CD4-positive, alpha-beta T cell (primary cell): ENCODE results near the gene PLXNB3. TPM values are rescaled to one million over a fixed set of nuclear protein-coding genes. Genes with fewer than 3 reads are reported as not detected.
A peak's percentile ranks its signal among the peaks of the same experiment; 100 is the strongest.

ENCODE experiments used
- ATAC-seq: fragments of 200-7000 bp; cut with Tn5 transposase; one replicate; pipeline ENCODE4 v1.10.0; 2022; ENCODE audit warnings: mild to moderate bottlenecking; ENCODE audit not compliant: poor library complexity
- CTCF ChIA-PET: fragments of 350-600 bp; sonication (Branson Sonifier 250); formaldehyde crosslinking; loops from one replicate; lab custom pipeline; 2021; ENCODE audit warnings: antibody characterized with exemption, inconsistent platforms; lab: Charles Lee
- POLR2A ChIA-PET: fragments of 350-600 bp; sonication (Branson Sonifier 250); formaldehyde crosslinking; loops from one replicate; lab custom pipeline; 2021; ENCODE audit warnings: antibody characterized with exemption, inconsistent platforms; lab: Charles Lee
- DNase-seq, 14 experiments: peaks; one replicate each; pipeline ENCODE4 v3.0.0-alpha.2; 2013 to 2020; ENCODE audit warnings: mixed read lengths in 2 of 14
- H3K27ac ChIP-seq, 2 donors: one replicate each; pipeline versions ENCODE4 v1.5.1 to v1.7.0; 2013; ENCODE audit warnings: low read length in 2 of 2, low read depth in 1 of 2, mild to moderate bottlenecking in 1 of 2
- H3K27me3 ChIP-seq, 2 experiments: 1 replicate in 1 of 2; 2 replicates in 1 of 2; pipeline versions ENCODE4 v1.6.1 to v1.7.0; 2013; ENCODE audit warnings: low read length in 2 of 2, control low read depth in 1 of 2, mild to moderate bottlenecking in 1 of 2, moderate library complexity in 1 of 2; ENCODE audit not compliant: insufficient read depth in 2 of 2, control insufficient read depth in 1 of 2
- H3K36me3 ChIP-seq: one replicate; pipeline ENCODE4 v1.6.1; 2013; ENCODE audit warnings: low read length, control low read depth; ENCODE audit not compliant: insufficient read depth
- H3K4me1 ChIP-seq: one replicate; pipeline ENCODE4 v1.6.1; 2013; ENCODE audit warnings: low read length, control low read depth; ENCODE audit not compliant: insufficient read depth
- H3K4me3 ChIP-seq: one replicate; pipeline ENCODE4 v1.5.1; 2013; ENCODE audit warnings: mild to moderate bottlenecking, low read length, moderate library complexity
- H3K9me3 ChIP-seq, 2 experiments: 1 replicate in 1 of 2; 2 replicates in 1 of 2; pipeline versions ENCODE4 v1.6.1 to v1.7.0; 2013; ENCODE audit warnings: low read length in 2 of 2, mild to moderate bottlenecking in 2 of 2, control low read depth in 1 of 2, moderate library complexity in 1 of 2; ENCODE audit not compliant: control insufficient read depth in 1 of 2, insufficient read depth in 1 of 2
- H3K27ac Mint-ChIP-seq: one replicate; pipeline ENCODE4 v1.8.0; 2020; ENCODE audit warnings: mixed read lengths
- H3K27me3 Mint-ChIP-seq: one replicate; pipeline ENCODE4 v1.8.0; 2021; ENCODE audit warnings: mixed read lengths
- H3K36me3 Mint-ChIP-seq: one replicate; pipeline ENCODE4 v1.8.0; 2021; ENCODE audit warnings: low read depth, mixed read lengths
- H3K4me1 Mint-ChIP-seq: one replicate; pipeline ENCODE4 v1.8.0; 2021; ENCODE audit warnings: low read depth, mixed read lengths
- H3K4me3 Mint-ChIP-seq: one replicate; pipeline ENCODE4 v1.8.0; 2020; ENCODE audit warnings: mild to moderate bottlenecking, mixed read lengths
- H3K9me3 Mint-ChIP-seq: one replicate; pipeline ENCODE4 v1.8.0; 2020; ENCODE audit warnings: mixed read lengths
- intact Hi-C, 2 experiments: fragments of 100-400 bp; cut with DNase I in 1 of 2; cut with micrococcal nuclease in 1 of 2; formaldehyde crosslinking; loops; one replicate each; pipeline versions ENCODE4 v1.15.1 to v1.9.0; 2023 to 2025; cut with DNase I, micrococcal nuclease
- total RNA-seq, 174 experiments: library from RNA in 2 of 174; stranded (reverse) in 2 of 174; gene quantifications; one replicate each; pipeline ENCODE4 v1.2.3 and lab custom pipeline; 2021 to 2026
- TF ChIP-seq, protein P1 (sequence below): fragments of 200-600 bp; IDR thresholded peaks from one replicate; pipeline ENCODE4 v1.8.0; 2022; ENCODE audit warnings: antibody characterized with exemption, mild to moderate bottlenecking

The PLXNB3 gene
- total RNA-seq, 2 experiments from 2014 or later = not detected

DNA sequence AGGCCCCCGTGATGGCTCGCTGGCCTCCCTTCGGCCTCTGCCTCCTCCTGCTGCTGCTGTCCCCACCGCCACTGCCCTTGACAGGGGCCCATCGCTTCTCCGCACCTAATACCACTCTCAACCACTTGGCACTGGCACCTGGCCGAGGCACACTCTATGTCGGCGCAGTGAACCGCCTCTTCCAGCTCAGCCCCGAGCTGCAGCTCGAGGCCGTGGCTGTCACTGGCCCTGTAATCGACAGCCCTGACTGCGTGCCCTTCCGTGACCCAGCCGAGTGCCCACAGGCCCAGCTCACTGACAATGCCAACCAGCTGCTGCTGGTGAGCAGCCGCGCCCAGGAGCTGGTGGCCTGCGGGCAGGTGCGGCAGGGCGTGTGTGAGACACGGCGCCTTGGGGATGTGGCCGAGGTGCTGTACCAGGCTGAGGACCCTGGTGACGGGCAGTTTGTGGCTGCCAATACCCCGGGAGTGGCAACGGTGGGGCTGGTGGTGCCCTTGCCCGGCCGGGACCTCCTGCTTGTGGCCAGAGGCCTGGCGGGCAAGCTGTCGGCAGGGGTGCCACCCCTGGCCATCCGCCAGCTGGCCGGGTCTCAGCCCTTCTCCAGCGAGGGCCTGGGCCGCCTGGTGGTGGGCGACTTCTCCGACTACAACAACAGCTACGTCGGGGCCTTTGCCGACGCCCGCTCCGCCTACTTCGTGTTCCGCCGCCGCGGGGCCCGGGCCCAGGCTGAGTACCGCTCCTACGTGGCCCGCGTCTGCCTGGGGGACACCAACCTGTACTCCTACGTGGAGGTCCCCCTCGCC lies 3.0 kb downstream of the PLXNB3 start:
- no peaks in the 10 kb centered on the region for H3K27me3 ChIP-seq
- ChIA-PET CTCF (interaction anchor here (1.0 kb wide), 1 partner anchor 180 kb away, joined by 3 read pairs; no protein-coding TSS in a partner anchor), POLR2A (no interaction called here)
- TF ChIP-seq, protein P1, sequence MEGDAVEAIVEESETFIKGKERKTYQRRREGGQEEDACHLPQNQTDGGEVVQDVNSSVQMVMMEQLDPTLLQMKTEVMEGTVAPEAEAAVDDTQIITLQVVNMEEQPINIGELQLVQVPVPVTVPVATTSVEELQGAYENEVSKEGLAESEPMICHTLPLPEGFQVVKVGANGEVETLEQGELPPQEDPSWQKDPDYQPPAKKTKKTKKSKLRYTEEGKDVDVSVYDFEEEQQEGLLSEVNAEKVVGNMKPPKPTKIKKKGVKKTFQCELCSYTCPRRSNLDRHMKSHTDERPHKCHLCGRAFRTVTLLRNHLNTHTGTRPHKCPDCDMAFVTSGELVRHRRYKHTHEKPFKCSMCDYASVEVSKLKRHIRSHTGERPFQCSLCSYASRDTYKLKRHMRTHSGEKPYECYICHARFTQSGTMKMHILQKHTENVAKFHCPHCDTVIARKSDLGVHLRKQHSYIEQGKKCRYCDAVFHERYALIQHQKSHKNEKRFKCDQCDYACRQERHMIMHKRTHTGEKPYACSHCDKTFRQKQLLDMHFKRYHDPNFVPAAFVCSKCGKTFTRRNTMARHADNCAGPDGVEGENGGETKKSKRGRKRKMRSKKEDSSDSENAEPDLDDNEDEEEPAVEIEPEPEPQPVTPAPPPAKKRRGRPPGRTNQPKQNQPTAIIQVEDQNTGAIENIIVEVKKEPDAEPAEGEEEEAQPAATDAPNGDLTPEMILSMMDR = no peak
- H3K36me3 ChIP-seq = no peaks in the 10 kb centered on the region
- H3K4me1 Mint-ChIP-seq = peaks cover 4% of the 10 kb centered on the region
- intact Hi-C loops = loop anchor here in 1 of 2 experiments (10.0 kb wide), 1 partner anchor 118 kb away; the partner anchor contains the start of gene L1CAM
- no peak overlapping the region for H3K4me3 ChIP-seq
- no peak overlapping the region for H3K4me3 Mint-ChIP-seq
- ATAC-seq = no peak
- H3K36me3 Mint-ChIP-seq = no peaks in the 10 kb centered on the region
- no peaks in the 10 kb centered on the region for H3K9me3 Mint-ChIP-seq
- H3K4me1 ChIP-seq = peaks cover 9% of the 10 kb centered on the region
- H3K9me3 ChIP-seq = no peaks in the 10 kb centered on the region
- H3K27ac Mint-ChIP-seq = no peak overlapping the region
- no peaks in the 10 kb centered on the region for H3K27me3 Mint-ChIP-seq
- H3K27ac ChIP-seq = no peak overlapping the region
- peak in 2 of 14 experiments; percentile 7 to 12 for DNase-seq

DNA sequence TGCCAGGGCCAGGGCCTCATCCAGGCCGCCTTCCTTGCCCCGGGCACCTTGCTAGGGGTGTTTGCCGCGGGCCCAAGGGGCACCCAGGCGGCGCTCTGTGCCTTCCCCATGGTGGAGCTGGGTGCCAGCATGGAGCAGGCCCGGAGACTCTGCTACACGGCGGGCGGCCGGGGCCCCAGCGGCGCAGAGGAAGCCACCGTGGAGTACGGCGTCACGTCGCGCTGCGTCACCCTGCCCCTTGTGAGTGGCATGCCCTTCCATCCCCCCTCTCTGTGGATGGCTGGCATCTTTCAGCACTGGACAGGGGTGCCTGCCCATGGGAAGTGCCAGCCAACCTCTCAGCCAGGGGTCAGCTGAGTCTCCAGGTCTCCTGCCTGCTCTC lies 3.6 kb downstream of the PLXNB3 start:
- H3K27me3 Mint-ChIP-seq = no peaks in the 10 kb centered on the region
- no peaks in the 10 kb centered on the region for H3K9me3 Mint-ChIP-seq
- no peak overlapping the region for H3K27ac Mint-ChIP-seq
- peaks cover 4% of the 10 kb centered on the region for H3K4me1 Mint-ChIP-seq
- TF ChIP-seq, protein P1 = no peak
- Histone ChIP-seq H3K9me3 (no peaks in the 10 kb centered on the region), H3K4me3 (no peak overlapping the region), H3K27ac (no peak overlapping the region), H3K27me3 (no peaks in the 10 kb centered on the region), H3K4me1 (peaks cover 9% of the 10 kb centered on the region), H3K36me3 (no peaks in the 10 kb centered on the region)
- ChIA-PET CTCF (no interaction called here), POLR2A (no interaction called here)
- H3K4me3 Mint-ChIP-seq = no peak overlapping the region
- H3K36me3 Mint-ChIP-seq = no peaks in the 10 kb centered on the region
- peak in 2 of 14 experiments; percentile 3 to 8 for DNase-seq
- no peak for ATAC-seq
- intact Hi-C loops = loop anchor here in 1 of 2 experiments (10.0 kb wide), 1 partner anchor 117 kb away; the partner anchor contains the start of gene L1CAM

DNA sequence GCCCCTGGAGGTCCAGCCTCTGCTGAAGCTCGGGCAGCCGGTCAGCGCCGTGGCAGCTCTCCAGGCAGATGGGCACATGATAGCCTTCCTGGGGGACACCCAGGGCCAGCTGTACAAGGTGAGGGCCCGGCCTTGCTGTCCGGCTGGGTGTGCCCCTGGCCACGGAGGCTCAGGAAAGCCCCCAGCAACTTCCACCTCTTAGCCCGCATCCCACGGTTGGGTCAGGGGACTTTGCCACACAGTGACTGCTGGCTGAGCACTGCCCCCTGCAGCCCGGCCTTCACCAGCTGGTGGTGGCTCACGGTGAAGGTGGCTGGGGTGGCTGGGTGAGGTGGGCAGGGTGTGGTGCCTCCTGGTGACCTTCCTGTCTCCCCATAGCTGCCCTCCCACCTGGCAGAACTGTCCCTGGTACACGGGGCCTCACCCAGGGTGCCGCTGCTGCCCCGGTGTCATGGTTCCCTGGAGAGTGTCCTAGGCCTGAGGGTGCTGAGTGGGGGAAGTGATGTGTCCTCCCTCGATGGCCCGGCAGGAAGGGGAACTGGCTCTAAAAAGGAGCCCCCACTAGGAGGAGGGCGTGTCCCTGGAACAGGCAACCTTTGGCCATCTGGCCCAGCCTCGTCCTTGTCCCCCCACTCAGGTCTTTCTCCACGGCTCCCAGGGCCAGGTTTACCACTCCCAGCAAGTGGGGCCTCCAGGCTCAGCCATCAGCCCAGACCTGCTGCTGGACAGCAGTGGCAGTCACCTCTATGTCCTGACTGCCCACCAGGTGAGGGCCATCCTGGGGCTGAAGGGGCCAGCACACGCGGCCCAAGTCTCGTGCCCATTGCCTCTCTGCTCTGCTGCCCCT lies 4.5 kb downstream of the PLXNB3 start:
- Mint-ChIP-seq H3K27me3 (no peaks in the 10 kb centered on the region), H3K36me3 (no peaks in the 10 kb centered on the region), H3K4me3 (no peak overlapping the region), H3K27ac (no peak overlapping the region), H3K4me1 (peaks cover 4% of the 10 kb centered on the region), H3K9me3 (no peaks in the 10 kb centered on the region)
- ATAC-seq (no peak), DNase-seq (peak in 2 of 14 experiments; percentile 6 to 11)
- TF ChIP-seq, protein P1 = no peak
- POLR2A ChIA-PET = no interaction called here
- H3K27me3 ChIP-seq = no peaks in the 10 kb centered on the region
- H3K9me3 ChIP-seq = no peaks in the 10 kb centered on the region
- H3K4me1 ChIP-seq = peaks cover 9% of the 10 kb centered on the region
- H3K4me3 ChIP-seq = no peak overlapping the region
- no peaks in the 10 kb centered on the region for H3K36me3 ChIP-seq
- intact Hi-C loops = loop anchor here in 1 of 2 experiments (10.0 kb wide), 1 partner anchor 116 kb away; the partner anchor contains the start of gene L1CAM
- no peak overlapping the region for H3K27ac ChIP-seq
- CTCF ChIA-PET = no interaction called here
